Endothelial cell of umbilical vein (primary cell): ENCODE results near the gene SEZ6L. TPM values are rescaled to one million over a fixed set of nuclear protein-coding genes. Genes with fewer than 3 reads are reported as not detected.

Experiments
- BruUV-seq: library from RNA; stranded (reverse); fragments of 400-500 nt; replicated peaks from 2 replicates; lab custom pipeline; 2021; lab: Mats Ljungman, UMichigan
- CTCF ChIA-PET: fragments of 300-600, 350-600 bp; sonication (Branson Sonifier 250); formaldehyde crosslinking; loops from one replicate; lab custom pipeline; 2021; ENCODE audit warnings: antibody characterized with exemption, inconsistent platforms; lab: Charles Lee
- POLR2A ChIA-PET: fragments of 300-600, 350-600 bp; sonication (Branson Sonifier 250); formaldehyde crosslinking; loops from one replicate; lab custom pipeline; 2021; ENCODE audit warnings: antibody characterized with exemption, inconsistent platforms; lab: Charles Lee
- DNase-seq: peaks from one replicate; pipeline ENCODE4 v3.0.0-alpha.2; 2011; ENCODE audit warnings: low read depth, low spot score
- FAIRE-seq: peaks from 2 replicates; lab custom pipeline; 2011; peaks lifted over from hg19 to GRCh38; lab: Jason Lieb, UNC
- H2AFZ ChIP-seq: 2 replicates; pipeline ENCODE4 v1.6.0; 2012; ENCODE audit warnings: low read depth, low read length, control low read depth, inconsistent platforms
- H3K27ac ChIP-seq: 2 replicates; pipeline ENCODE4 v1.5.1; 2011; ENCODE audit warnings: low read depth, mild to moderate bottlenecking, control low read depth, low read length, moderate library complexity; ENCODE audit not compliant: insufficient read depth
- H3K27me3 ChIP-seq, 2 experiments: 2 replicates each; pipeline versions ENCODE4 v1.6.0 to v1.6.1; 2011; ENCODE audit warnings: low read length in 2 of 2, mixed read lengths in 1 of 2; ENCODE audit not compliant: control insufficient read depth in 2 of 2, insufficient read depth in 2 of 2
- H3K36me3 ChIP-seq, 2 experiments: 2 replicates in 1 of 2; 3 replicates in 1 of 2; pipeline ENCODE4 v1.5.1; 2011; ENCODE audit warnings: low read length in 2 of 2, mild to moderate bottlenecking in 1 of 2, moderate library complexity in 1 of 2; ENCODE audit not compliant: control insufficient read depth in 2 of 2, insufficient read depth in 2 of 2; ENCODE audit errors: extremely low read depth in 1 of 2
- H3K4me1 ChIP-seq: 3 replicates; pipeline ENCODE4 v1.5.1; 2011; ENCODE audit warnings: mild to moderate bottlenecking, low read length; ENCODE audit not compliant: control insufficient read depth, insufficient read depth; ENCODE audit errors: extremely low read depth
- H3K4me2 ChIP-seq: 2 replicates; pipeline ENCODE4 v1.6.1; 2011; ENCODE audit warnings: low read length, control low read depth, mixed read lengths; ENCODE audit not compliant: insufficient read depth
- H3K4me3 ChIP-seq, 3 experiments: fragments of 200-600 bp in 1 of 3; sonication (generic), shearing (Covaris generic) in 1 of 3; replicated peaks in 1 of 3; 2 replicates each; pipeline ENCODE4 v1.5.1; 2011 to 2016; ENCODE audit warnings: control low read depth in 3 of 3, low read length in 3 of 3, mild to moderate bottlenecking in 2 of 3, inconsistent platforms in 1 of 3, low read depth in 1 of 3, moderate library complexity in 1 of 3; ENCODE audit not compliant: insufficient read depth in 1 of 3
- H3K79me2 ChIP-seq: 2 replicates; pipeline ENCODE4 v1.6.0; 2012; ENCODE audit warnings: low read length, inconsistent platforms; ENCODE audit not compliant: control insufficient read depth, insufficient read depth
- H3K9ac ChIP-seq: replicated peaks from 2 replicates; pipeline ENCODE3; 2011; ENCODE audit warnings: low read length, control low read depth; ENCODE audit not compliant: insufficient read depth; ENCODE audit errors: extremely low read depth
- H3K9me1 ChIP-seq: replicated peaks from 3 replicates; pipeline ENCODE4 v1.6.0; 2011; ENCODE audit warnings: mild to moderate bottlenecking, low read length; ENCODE audit not compliant: control insufficient read depth, insufficient read depth; ENCODE audit errors: extremely low read depth
- H3K9me3 ChIP-seq: replicated peaks from 2 replicates; pipeline ENCODE4 v1.5.1; 2012; ENCODE audit warnings: low read length, inconsistent platforms; ENCODE audit not compliant: control insufficient read depth, insufficient read depth
- H4K20me1 ChIP-seq: replicated peaks from 2 replicates; pipeline ENCODE3; 2011; ENCODE audit warnings: mild to moderate bottlenecking, low read length; ENCODE audit not compliant: control insufficient read depth, insufficient read depth; ENCODE audit errors: extremely low read depth
- EZH2 ChIP-seq: IDR thresholded peaks from 2 replicates; pipeline ENCODE4 v1.6.1; 2012; ENCODE audit warnings: borderline replicate concordance, low read depth, mild to moderate bottlenecking, moderate library complexity, low read length, inconsistent platforms; ENCODE audit not compliant: severe bottlenecking
- FOS ChIP-seq: IDR thresholded peaks from 2 replicates; pipeline ENCODE4 v1.6.1; 2011; ENCODE audit warnings: mild to moderate bottlenecking, low read length, moderate library complexity, borderline replicate concordance; ENCODE audit not compliant: insufficient read depth
- GATA2 ChIP-seq: IDR thresholded peaks from 2 replicates; pipeline ENCODE4 v1.7.0; 2011; ENCODE audit warnings: low read depth, mild to moderate bottlenecking, moderate library complexity, mixed read lengths, low read length; ENCODE audit not compliant: insufficient read length, insufficient read depth
- JUN ChIP-seq: IDR thresholded peaks from 2 replicates; pipeline ENCODE4 v1.6.1; 2011; ENCODE audit warnings: borderline replicate concordance, low read depth; ENCODE audit not compliant: insufficient read length, insufficient read depth
- MYC ChIP-seq: IDR thresholded peaks from one replicate; pipeline ENCODE4 v1.6.1; 2011; ENCODE audit warnings: mild to moderate bottlenecking, low read depth, low read length
- POLR2A ChIP-seq: IDR thresholded peaks from 2 replicates; pipeline ENCODE4 v1.6.1; 2012; ENCODE audit warnings: low read depth, mild to moderate bottlenecking, control low read depth, low read length
- POLR2AphosphoS5 ChIP-seq: IDR thresholded peaks from 2 replicates; pipeline ENCODE4 v1.6.1; 2012; ENCODE audit warnings: low read depth, mild to moderate bottlenecking, control low read depth, low read length, moderate library complexity; ENCODE audit not compliant: insufficient read depth
- dilution Hi-C: fragments of 300-500 bp; cut with MboI; formaldehyde crosslinking; loops from one replicate; pipeline ENCODE4 v1.15.0; 2019; ENCODE audit warnings: low sequenced_read_pairs; ENCODE audit not compliant: extremely low pct_ligation_motif_present
- intact Hi-C: fragments of 100-400 bp; cut with micrococcal nuclease; formaldehyde crosslinking; loops from one replicate; pipeline ENCODE4 v1.10.0; 2022
- polyA plus RNA-seq, 4 experiments: library from polyadenylated mRNA; depleted of rRNA in 3 of 4; stranded (reverse) in 3 of 4; unstranded in 1 of 4; fragments of >200 nt; gene quantifications; 2 replicates each; pipeline versions ENCODE4 v1.2.1 to v1.2.3, GENCODE V29; 2011 to 2012; ENCODE audit warnings: missing spikeins in 1 of 4
- total RNA-seq: library from RNA; stranded (reverse); gene quantifications from 2 replicates; pipeline ENCODE4 v1.2.3, GENCODE V29; 2021
- TF ChIP-seq, protein P1 (sequence below): IDR thresholded peaks from 2 replicates; pipeline ENCODE4 v1.6.1; 2011; ENCODE audit not compliant: insufficient read depth, insufficient read length
- TF ChIP-seq, protein P2 (sequence below), 2 donors: IDR thresholded peaks; 1 replicate in 1 of 2; 2 replicates in 1 of 2; pipeline ENCODE4 v1.5.1; 2011; ENCODE audit warnings: low read length in 2 of 2, mild to moderate bottlenecking in 2 of 2, moderate library complexity in 2 of 2, control low read depth in 1 of 2, inconsistent platforms in 1 of 2, low read depth in 1 of 2; ENCODE audit not compliant: insufficient read depth in 1 of 2; ENCODE audit errors: extremely low read depth in 1 of 2

The SEZ6L gene
- total and polyA plus RNA-seq, 2 donors (not counting 3 experiments of a cell fraction or from before 2014, with no cell fraction given), result not detected

DNA sequence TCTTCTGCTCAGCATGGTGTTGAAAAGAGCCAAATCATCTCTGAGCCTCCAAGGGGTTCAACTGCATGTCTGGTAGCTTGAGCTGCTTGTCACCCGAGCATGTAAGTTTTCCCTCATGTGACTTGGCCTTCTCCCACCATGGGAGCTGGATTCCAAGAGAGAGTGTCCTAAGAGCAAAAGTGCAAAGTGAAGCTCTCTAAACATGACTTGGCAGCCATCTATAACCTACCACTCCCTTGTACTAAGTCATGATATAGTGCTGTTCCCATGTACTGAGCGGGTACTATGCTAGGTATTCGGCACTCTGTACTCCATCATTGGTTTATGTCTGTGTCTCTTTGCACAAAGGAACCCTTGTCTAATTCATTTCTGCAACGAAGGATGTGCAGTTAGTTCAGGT, 19.1 kb downstream of the SEZ6L start:
- Histone ChIP-seq H3K79me2 (no peaks in the 10 kb centered on the region), H3K36me3 (no peaks in the 10 kb centered on the region), H3K27me3 (no peaks in the 10 kb centered on the region), H3K9ac (no peak overlapping the region), H3K9me3 (peaks cover 3% of the 10 kb centered on the region), H4K20me1 (no peaks in the 10 kb centered on the region), H2AFZ (no peak overlapping the region), H3K27ac (no peak overlapping the region), H3K4me3 (no peak overlapping the region), H3K9me1 (no peaks in the 10 kb centered on the region), H3K4me2 (no peak overlapping the region), H3K4me1 (no peaks in the 10 kb centered on the region)
- ChIA-PET CTCF (no interaction called here), POLR2A (no interaction called here)
- TF ChIP-seq FOS (no peak), JUN (no peak), POLR2A (no peak), EZH2 (no peak), MYC (no peak), GATA2 (no peak)
- TF ChIP-seq, protein P1, sequence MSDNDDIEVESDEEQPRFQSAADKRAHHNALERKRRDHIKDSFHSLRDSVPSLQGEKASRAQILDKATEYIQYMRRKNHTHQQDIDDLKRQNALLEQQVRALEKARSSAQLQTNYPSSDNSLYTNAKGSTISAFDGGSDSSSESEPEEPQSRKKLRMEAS, result no peak
- no TSS peak for BruUV-seq
- dilution Hi-C loops, result no loop called here
- no peak for FAIRE-seq
- no peak for DNase-seq
- intact Hi-C loops, result no loop called here

DNA sequence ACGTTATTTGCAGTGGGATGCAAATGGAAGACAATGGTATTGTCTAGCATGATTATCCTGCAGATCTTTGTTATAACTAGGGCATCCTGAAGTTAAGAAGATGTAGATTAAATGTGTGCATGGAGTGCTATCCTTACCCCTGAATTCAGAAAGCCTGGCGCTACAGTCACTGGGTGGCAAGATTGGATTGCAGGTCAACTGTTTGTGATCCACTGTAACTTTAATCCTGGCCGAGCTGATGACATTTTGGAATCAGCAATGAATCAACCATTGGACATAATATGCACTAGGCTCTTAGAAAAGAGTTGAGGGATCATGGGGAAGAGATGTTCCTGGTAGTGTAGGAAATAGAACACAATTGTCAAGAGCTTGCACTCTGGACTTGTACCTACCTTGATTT, 25.1 kb downstream of the SEZ6L start:
- CTCF ChIA-PET, result no interaction called here
- Histone ChIP-seq H3K27ac (no peak overlapping the region), H3K9me1 (no peaks in the 10 kb centered on the region), H3K79me2 (no peaks in the 10 kb centered on the region), H2AFZ (no peak overlapping the region), H3K4me1 (no peaks in the 10 kb centered on the region), H3K4me3 (no peak overlapping the region), H3K9me3 (peaks cover 3% of the 10 kb centered on the region), H3K9ac (no peak overlapping the region), H3K36me3 (no peaks in the 10 kb centered on the region), H3K27me3 (no peaks in the 10 kb centered on the region), H3K4me2 (no peak overlapping the region), H4K20me1 (no peaks in the 10 kb centered on the region)
- no peak for TF ChIP-seq POLR2AphosphoS5
- TF ChIP-seq JUN, result no peak
- TF ChIP-seq FOS, result no peak
- no peak for TF ChIP-seq MYC
- TF ChIP-seq GATA2, result no peak
- TF ChIP-seq, protein P1, result no peak
- no peak for TF ChIP-seq EZH2
- TF ChIP-seq POLR2A, result no peak
- TF ChIP-seq, protein P2, sequence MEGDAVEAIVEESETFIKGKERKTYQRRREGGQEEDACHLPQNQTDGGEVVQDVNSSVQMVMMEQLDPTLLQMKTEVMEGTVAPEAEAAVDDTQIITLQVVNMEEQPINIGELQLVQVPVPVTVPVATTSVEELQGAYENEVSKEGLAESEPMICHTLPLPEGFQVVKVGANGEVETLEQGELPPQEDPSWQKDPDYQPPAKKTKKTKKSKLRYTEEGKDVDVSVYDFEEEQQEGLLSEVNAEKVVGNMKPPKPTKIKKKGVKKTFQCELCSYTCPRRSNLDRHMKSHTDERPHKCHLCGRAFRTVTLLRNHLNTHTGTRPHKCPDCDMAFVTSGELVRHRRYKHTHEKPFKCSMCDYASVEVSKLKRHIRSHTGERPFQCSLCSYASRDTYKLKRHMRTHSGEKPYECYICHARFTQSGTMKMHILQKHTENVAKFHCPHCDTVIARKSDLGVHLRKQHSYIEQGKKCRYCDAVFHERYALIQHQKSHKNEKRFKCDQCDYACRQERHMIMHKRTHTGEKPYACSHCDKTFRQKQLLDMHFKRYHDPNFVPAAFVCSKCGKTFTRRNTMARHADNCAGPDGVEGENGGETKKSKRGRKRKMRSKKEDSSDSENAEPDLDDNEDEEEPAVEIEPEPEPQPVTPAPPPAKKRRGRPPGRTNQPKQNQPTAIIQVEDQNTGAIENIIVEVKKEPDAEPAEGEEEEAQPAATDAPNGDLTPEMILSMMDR (IDR thresholded peaks at IDR 0.05; ENCODE audit: extremely low read depth in 1 of 2, insufficient read depth in 1 of 2, low read depth in 1 of 2, low read length in 2 of 2), result no peak
- POLR2A ChIA-PET, result no interaction called here
- no peak for DNase-seq
- no peak for FAIRE-seq
- no TSS peak for BruUV-seq
- intact Hi-C loops (no loop called here), dilution Hi-C loops (no loop called here)
